ENCODE data around the gene BZW2. TPM values are rescaled to one million over a fixed set of nuclear protein-coding genes. Genes with fewer than 3 reads are reported as not detected.

BZW2 gene
- total and polyA plus RNA-seq, 4 experiments from 2014 or later = 18.6 to 58.7 (median 33.6) TPM

DNA sequence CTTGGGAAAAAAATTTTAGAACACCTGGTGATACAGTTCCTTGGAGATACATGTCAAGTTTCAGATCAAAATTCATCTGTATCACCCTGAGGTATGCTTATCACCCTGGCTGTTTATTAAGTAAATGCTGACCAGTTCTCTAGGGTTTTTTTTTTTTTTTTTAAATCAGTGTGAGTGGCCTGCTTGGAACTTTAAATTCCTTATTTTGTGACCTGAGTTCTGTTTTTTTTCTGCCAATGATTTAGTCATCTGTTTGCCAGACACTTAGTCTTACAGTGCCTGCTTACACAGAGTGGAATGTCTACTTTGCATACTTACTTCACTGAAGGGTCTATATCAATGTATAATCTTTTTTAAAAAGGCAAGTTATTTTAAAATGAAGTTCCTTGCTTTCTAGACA, 109.4 kb downstream of the BZW2 start:
- Mint-ChIP-seq H3K4me1 (peaks cover 6 to 16% (median 13%) of the 10 kb centered on the region in 4 donors), H3K9me3 (peaks cover 0 to 3% (median 0%) of the 10 kb centered on the region in 8 donors), H3K27ac (no peak overlapping the region), H3K27me3 (peaks cover 19 to 21% of the 10 kb centered on the region in 2 donors), H3K36me3 (no peaks in the 10 kb centered on the region), H3K4me3 (peak overlapping the region in 6 of 8 donors; percentile 36 to 89 (median 72))
- no peak overlapping the region for H3K27ac ChIP-seq (ENCODE audit: low read depth, low read length)
- peaks cover 4% of the 10 kb centered on the region for H3K27me3 ChIP-seq (ENCODE audit: insufficient read depth, low read length)
- ChIA-PET POLR2A (ENCODE audit: partially characterized antibody) (no interaction called here), CTCF (ENCODE audit: partially characterized antibody) (no interaction called here)
- intact Hi-C loops (cut with micrococcal nuclease) = no loop called here
- no peak overlapping the region for H3K4me3 ChIP-seq (ENCODE audit: low read length in 2 of 2)
- no peaks in the 10 kb centered on the region for H3K36me3 ChIP-seq (ENCODE audit: insufficient read depth, low read length)
- H3K9me3 ChIP-seq (ENCODE audit: control insufficient read depth in 1 of 2, low read length in 2 of 2) = no peaks in the 10 kb centered on the region
- no peak for DNase-seq
- H3K4me1 ChIP-seq (ENCODE audit: insufficient read depth, low read length) = peaks cover 3% of the 10 kb centered on the region

Other genes with a start within 250 kb of the BZW2 start
- gene CRPPA, start 224.6 kb upstream of the BZW2 start, total RNA-seq = 1 to 10 TPM; 1.1 to 1.3 TPM
- gene CRPPA, start 224.6 kb upstream of the BZW2 start, polyA plus RNA-seq = under 1 TPM; 0.26 to 0.87 TPM
- gene SOSTDC1, start 180.4 kb upstream of the BZW2 start, total RNA-seq = not detected
- gene SOSTDC1, start 180.4 kb upstream of the BZW2 start, polyA plus RNA-seq = not detected
- gene LRRC72, start 119.4 kb upstream of the BZW2 start, total RNA-seq = not detected
- gene LRRC72, start 119.4 kb upstream of the BZW2 start, polyA plus RNA-seq = not detected
- gene ANKMY2, start 427 bp upstream of the BZW2 start, total RNA-seq = 10 to 100 TPM; 13.6 to 20.3 TPM
- 10 to 100 TPM; 14.9 to 21.4 TPM for gene ANKMY2, start 427 bp upstream of the BZW2 start, polyA plus RNA-seq
- gene TSPAN13, start 107.6 kb downstream of the BZW2 start, total RNA-seq = not detected
- under 1 TPM; 0.11 to 0.42 TPM for gene TSPAN13, start 107.6 kb downstream of the BZW2 start, polyA plus RNA-seq
- gene AGR2, start 158.8 kb downstream of the BZW2 start, total RNA-seq = not detected
- not detected for gene AGR2, start 158.8 kb downstream of the BZW2 start, polyA plus RNA-seq
- gene AGR3, start 235.8 kb downstream of the BZW2 start, total RNA-seq = not detected
- not detected for gene AGR3, start 235.8 kb downstream of the BZW2 start, polyA plus RNA-seq